Pulmonary artery endothelial cell (primary cell): ENCODE results near the gene CAP2. TPM values are rescaled to one million over a fixed set of nuclear protein-coding genes. Genes with fewer than 3 reads are reported as not detected.

Experiments
- total RNA-seq: library from RNA; depleted of rRNA; stranded (reverse); fragments of >200 nt; gene quantifications from 2 replicates; pipeline ENCODE4 v1.2.3, GENCODE V29; 2014

The CAP2 gene
- total RNA-seq, 1 donor from 2014 or later = 4.3 TPM

Other genes with a start within 250 kb of the CAP2 start
- gene RBM24, start 112.2 kb upstream of the CAP2 start, total RNA-seq = 0.74 and 2.5 TPM in 2 replicates
- gene FAM8A1, start 206.7 kb downstream of the CAP2 start, total RNA-seq = 12.3 and 13.8 TPM in 2 replicates